ENCODE results near the gene LRIF1.
"Not testable (repeated sequence)": the region's sequence is repeated elsewhere in the genome, so short reads cannot be mapped to it uniquely, and the experiment has no call there.

The LRIF1 gene, protein sequence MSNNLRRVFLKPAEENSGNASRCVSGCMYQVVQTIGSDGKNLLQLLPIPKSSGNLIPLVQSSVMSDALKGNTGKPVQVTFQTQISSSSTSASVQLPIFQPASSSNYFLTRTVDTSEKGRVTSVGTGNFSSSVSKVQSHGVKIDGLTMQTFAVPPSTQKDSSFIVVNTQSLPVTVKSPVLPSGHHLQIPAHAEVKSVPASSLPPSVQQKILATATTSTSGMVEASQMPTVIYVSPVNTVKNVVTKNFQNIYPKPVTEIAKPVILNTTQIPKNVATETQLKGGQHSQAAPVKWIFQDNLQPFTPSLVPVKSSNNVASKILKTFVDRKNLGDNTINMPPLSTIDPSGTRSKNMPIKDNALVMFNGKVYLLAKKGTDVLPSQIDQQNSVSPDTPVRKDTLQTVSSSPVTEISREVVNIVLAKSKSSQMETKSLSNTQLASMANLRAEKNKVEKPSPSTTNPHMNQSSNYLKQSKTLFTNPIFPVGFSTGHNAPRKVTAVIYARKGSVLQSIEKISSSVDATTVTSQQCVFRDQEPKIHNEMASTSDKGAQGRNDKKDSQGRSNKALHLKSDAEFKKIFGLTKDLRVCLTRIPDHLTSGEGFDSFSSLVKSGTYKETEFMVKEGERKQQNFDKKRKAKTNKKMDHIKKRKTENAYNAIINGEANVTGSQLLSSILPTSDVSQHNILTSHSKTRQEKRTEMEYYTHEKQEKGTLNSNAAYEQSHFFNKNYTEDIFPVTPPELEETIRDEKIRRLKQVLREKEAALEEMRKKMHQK

DNA sequence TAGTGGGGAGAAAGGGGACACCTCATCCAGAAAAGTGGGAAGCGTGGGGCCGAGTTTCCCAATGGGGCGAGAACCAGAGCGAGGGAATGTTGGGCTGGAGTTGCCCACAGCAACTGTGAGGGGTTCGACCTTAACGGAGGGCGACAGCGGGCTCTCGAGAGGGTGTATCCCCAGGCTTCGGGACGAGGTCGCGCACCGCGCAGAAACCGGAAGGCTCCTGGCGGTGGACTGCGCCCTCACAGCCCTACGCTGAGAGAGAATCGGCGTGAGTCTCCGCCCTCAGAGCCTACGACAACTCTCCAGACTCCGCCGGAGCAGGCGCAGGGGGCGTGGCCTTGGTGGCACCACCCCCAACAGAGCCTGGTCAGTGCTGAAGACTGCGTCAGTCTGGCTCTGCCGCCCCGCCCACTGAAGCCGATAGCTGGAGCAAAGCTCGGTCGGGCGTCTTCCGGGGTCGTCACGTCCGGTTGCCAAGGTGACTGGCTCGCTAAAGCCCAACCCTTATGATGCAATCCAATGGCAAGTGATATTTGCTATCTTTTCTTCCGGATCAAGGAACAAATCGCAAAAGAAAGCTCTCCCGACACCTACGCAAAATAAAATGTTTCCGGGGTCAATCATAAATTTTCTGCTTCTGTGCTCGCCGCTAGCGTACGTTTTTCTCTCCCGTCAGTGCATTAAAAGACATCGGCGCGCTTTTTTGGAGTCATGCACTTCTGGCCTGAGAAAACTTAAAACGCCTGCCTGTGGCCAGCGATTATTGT, at the start of gene LRIF1:
LRIF1 (minus strand) TSS at position 232 of the 764 bp plus-strand sequence. CDS start 234 bp downstream, outside the sequence.
- peak; percentile 99 for DNase-seq

DNA sequence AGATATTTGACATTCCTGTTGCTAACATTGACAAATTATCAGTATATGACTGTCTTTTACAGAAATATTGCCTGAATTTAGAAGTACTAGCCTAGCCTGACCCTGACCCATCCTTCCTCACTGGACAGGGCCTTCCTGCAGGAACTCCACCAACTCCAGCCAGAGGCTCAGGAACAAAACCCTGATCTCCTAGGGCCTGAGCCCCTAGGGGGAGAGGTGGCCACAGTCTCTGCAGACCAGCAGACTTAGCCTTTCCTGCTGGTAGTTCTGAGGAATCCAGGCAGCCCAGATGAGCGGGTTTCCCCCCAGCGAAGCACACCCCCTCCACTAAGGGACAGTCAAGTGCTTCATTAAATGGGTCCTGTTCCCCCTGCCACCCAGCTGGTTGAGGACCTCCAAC, 44.3 kb upstream of the LRIF1 start:
- no peak for DNase-seq

DNA sequence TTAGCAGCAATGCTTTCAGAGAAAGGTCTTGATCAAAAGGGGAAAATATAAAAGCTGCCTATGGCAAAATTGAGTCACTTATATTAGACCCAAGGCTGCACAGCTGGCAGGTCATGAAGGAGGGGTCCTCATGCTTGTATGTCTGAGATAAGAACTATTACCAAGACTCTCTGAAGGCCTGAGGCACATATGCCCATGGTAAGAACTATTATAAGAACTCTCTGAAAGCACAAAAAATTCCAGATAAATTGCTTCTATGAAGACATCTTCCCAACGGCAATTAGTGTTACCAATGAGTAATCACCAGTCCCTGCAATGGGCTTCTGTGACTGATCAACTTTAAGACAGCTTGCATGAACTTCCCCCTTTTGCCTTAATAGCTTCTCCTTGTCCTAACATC, 42.8 kb upstream of the LRIF1 start:
- no peak for DNase-seq

DNA sequence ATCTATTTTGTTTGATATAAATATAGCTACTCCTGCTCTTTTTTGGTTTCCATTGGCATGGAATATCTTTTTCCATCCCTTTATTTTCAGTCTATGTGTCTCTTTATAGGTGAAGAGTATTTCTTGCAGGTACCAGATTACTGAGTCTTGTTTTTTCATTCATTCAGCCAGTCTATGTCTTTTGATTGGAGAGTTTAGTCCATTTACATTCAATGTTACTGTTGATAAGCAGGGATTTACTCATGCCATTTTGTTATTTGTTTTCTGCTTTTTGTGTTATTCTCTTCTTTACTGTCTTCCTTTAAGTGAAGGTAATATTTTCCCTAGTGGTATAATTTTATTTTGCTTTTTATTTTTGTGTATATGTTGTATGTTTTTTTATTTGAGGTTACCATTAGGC, 35.9 kb upstream of the LRIF1 start:
- DNase-seq: not testable (repeated sequence)

DNA sequence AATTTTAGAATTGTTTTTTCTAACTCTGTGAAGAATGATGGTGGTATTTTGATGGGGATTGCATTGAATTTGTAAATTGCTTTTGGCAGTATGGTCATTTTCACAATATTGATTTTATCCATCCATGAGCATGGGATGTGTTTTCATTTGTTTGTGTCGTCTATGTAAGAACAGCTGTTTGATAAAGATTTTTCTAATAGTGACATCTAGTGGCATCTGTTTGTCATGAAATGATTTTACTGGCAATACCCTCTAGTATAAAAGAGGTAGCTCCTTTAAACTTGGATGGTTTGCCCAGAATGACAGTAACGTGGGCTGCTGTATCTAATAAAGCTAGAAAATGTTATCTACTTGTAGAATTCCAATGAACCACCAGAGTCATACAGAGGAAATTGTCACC, 28.6 kb upstream of the LRIF1 start:
- DNase-seq: peak; percentile 23

DNA sequence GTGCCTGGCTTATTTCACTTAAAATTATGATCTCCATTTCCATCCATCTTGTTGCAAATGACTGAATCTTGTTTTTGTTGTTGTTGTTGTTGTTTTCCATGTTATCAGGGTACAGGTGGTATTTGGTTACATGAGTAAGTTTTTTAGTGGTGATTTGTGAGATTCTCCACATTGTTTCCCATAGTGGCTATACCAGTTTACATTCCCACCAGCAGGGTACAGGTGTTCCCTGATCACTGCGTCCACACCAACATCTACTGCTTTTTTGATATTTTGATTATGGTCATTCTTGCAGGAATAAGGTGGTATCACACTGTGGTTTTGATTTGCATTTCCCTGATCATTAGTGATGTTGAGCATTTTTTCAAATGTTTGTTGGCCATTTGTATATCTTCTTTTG, 27.6 kb upstream of the LRIF1 start:
- DNase-seq: not testable (repeated sequence)

DNA sequence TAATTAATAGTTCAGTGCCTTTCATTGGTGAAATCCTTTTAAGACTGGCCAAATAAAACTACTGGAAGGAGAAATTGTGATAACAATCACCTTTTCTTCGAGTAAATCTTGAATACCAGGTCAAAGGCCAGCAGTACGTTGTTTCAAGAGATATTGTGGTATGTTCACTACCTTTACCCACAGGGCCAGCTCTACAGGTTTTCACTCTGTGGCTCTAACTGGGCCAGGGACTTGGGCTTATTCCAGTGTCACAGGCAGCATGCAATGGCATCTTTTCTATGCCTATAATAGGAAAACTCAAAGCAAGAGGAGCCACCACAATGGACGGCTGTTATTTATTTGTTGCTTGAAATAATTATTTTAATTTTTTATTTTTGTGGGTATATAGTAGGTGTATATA, 26.8 kb upstream of the LRIF1 start:
- no peak for DNase-seq

DNA sequence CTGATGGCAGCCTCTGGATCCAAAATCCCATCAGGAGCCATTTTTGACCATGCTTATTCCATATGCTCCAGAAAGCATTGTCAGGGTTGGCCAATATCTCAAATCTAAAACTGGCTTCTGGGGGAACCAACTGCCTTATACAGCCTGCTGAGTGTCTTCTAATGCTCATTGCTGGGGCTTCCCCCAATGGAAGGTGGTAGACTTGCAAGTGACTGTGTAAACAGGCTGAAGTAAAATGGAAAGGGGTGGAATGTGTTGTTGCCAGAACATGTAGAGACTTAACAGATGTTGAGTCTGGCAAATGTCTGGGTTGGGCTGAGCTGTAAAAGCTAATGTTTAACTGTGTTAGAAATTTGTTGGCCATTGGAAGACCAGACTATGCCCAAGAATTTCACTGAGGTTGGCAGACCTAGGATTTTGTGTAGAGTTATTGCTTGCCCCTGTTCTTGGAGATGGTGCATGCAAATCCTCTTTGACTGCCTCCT, 22.7 kb upstream of the LRIF1 start:
- DNase-seq: no peak

DNA sequence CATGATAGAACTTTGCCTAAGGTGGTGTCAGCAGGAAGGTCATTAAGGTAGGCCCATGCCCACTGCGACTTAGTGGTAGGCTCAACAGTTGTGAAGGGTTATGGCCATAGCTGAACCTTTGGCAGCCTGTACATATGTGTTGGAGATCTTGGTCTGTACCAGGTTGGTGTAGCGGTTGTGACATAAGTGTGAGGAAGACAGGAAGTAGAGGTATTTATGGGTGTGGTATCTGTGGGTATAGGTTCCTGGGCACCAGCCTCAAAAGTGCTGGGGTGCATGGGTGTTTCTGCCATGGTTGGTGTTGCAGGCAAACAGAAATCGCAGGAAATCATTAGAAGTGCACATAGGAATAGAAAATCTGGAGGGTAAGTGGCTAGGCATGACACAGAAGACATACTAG, 18.6 kb upstream of the LRIF1 start:
- no peak for DNase-seq

DNA sequence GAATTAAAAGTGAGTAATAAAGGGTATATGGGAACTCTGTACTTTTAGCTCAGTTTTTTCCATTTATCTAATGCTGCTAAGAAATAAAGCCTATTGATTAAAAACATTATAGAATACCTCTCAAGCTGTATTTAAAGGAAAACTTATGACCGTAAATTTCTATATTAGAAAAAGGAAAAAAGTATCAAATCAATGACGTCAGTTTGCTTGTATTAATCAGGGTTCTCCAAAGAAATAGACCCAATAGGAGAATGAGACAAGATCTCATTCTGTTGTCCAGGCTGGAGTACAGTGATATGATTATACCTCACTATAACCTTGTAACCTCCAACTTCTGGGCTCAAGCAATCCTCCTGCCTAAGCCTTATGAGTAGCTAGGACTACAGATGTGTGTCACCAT, 15.4 kb upstream of the LRIF1 start:
- DNase-seq: no peak

DNA sequence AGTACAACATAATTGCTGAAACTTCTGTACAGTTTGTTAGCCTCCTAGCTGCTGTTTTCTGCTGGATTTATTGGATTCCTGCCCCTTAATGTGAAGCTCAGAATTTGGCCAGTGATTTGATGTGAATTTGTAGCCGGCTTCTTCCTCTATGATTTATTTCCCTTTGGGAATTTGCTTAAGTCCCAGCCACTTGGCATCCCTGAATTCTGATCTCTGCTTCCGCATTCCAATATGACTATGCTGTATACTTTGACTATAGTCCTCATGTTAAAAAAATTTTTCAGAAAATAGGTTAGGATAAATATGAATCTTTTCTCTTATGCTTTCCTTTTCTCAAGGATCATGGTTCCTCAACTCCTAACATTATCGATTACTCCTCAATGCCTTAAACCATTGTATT, 12.4 kb upstream of the LRIF1 start:
- no peak for DNase-seq

DNA sequence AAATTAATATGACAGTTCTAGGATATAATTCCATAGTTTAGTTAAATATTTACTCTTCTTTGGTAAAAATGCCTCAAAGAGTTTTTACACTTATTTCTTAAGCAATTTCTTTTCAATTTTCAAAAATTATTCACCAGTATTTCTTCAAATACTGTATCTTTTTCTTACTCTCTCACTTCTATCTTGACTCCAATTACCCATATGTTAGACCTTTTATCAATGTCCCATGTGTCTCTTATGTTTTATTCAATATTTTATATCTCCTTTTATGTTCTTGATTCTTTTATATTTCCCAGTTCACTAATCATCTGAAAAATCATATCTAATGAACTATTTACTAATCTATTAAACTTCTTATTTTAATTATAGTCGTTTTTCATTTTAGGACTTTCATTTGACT, 11.5 kb upstream of the LRIF1 start:
- DNase-seq: no peak

DNA sequence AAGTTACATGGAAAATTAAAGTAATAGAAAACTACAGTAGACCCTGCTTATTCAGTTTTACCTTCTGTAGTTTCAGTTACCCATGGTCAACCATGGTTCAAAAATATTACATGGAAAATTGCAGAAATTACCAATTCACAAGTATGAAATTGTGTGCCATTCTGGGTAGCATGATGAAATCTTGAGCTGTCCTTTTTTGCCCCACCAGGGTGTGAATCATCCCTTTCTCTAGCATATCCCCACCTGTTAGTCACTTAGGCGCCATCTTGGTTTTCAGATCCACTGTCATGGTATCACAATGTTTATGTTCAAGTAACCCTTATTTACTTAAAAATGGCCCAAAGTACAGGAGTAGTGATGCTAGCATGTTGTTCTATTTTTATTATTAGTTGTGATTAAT, 3.5 kb upstream of the LRIF1 start:
- no peak for DNase-seq

DNA sequence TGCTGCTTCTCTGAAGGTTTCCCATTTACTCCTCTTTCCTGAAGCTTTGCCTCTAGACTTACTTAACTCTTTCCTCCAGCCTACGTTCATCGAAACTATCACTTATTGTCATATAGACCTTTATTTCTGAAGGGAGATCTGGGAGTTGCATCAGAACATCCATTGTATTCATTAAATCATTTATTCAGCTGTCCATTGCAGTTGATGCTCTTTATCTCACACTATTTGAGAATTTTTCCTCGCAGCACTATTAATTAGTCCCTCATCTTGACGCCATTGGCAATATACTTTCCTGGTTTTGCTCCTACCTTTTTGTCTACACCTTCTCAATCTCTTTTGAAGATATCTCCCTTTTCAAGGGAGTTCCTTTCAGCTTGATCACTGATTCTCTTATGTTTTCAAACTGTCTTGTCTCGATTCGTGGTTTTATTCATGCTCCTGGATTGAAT, 757 bp upstream of the LRIF1 start:
- DNase-seq: no peak

DNA sequence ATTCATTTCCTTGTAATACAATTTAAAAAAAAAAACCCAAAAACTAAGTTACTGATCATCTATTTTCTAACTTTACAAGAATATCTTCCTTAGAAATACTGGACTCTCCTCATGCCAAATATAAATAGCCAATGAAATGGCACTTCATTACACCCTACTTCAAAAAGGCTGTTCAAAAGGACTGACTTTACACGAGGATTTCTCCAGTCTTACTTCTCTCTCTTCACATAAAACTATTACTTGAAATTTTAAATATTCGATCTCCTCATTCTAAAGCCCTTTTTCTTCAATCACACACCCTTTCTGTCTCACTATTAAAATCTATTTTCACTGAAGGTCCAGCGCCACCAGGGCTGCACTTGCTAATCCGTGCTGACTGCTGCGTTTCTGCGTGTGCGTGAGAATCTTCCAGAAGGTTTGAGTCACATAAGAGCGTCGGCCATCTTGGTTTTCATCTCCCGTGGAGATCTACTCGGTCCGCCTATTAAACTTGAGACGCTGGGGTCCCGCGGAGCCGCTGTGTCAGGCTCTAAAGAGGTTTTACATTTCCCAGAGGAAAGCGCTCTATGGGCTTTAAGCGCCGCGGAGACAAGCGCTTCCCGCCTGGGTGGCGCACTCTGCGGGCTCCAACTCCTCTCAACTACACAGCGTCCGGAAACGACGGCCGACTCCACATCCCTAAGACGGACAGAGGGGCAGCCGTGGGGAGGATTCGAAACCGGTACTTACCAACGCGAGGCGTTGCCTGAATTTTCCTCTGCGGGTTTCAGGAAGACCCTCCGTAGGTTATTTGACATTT, 631 bp downstream of the LRIF1 start:
- DNase-seq: peak; percentile 77

DNA sequence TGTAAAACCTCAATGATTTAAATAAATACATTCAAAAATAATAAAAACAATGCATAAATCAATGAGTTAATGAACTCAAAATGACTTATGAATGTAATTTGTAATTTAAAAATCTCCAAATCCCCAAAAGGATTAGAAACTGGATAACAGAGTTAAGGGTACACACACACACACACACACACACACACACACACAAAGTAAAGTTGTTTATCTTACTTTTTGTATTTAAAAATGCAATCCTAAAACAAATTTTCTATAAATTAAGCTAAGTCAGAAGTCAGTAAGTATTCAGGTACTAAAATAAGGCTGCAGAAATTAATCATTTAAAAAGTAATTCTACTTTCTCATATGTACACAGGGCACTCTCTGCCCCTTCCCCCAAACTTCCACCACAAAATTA, 1.8 kb downstream of the LRIF1 start:
- no peak for DNase-seq

DNA sequence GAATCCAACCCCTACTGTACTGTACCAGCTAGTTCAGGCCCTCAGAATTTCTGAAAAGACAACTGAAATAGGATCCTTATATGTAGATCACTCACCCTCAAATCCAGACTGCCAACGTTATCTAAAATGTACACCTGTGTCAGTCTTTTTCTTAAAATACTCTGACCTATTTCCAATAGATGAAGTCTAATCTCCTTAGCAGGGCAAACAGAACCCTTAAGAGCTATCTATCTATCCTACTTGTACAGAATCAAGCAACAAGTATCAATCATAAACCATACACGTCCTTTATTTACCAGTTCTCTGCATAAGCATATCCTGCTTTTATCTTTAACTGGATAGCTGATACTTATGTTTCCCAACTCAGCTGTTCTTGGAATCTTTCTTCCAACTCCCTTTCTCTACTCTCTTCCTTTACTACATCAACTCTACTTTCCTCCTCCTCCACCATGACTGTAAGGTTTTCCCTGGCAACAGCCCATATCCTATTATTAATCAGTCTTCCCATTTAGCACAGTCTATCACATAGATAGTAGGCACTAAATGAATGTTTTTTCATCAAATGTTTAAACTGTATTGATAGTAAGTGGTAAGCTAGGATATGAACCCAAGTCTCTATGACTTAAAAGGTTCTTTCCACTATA, 2.8 kb downstream of the LRIF1 start:
- DNase-seq: no peak

DNA sequence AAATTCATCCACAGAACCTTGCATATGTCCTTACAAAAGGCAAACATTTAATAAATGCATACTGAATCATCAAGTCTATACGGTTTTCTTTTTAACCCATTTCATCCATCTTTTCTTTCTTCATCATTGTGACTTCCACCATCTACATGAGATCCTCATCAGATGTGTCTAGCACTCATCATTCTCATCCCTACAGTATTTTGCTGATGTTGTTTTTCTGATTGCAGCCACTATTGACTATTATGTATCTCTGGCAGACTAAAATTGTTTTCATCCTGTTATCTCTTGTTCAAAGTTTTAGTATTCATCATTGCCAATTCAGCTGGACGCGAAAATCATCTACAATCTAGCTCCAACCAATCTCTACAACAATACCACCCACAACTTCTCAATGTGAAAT, 5.9 kb downstream of the LRIF1 start:
- DNase-seq: no peak

DNA sequence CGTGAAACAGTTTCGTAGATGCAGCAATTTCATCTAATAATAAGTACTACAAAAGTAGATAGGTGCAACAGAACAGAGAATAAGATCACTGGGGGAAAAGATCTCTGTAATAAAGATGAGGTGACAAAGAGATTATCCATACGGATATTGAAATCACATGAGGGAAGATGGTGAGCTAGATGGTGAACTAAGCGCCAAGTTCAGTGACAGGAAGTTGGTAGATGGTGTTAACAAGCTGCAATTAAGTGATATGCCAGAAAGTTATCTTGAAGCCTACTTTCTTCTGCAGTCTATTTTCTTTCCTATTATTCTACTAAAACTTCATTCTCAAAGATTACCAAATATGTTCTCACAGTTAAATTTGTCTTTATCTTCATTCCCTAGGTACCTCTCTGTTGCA, 7.1 kb downstream of the LRIF1 start:
- DNase-seq: no peak

DNA sequence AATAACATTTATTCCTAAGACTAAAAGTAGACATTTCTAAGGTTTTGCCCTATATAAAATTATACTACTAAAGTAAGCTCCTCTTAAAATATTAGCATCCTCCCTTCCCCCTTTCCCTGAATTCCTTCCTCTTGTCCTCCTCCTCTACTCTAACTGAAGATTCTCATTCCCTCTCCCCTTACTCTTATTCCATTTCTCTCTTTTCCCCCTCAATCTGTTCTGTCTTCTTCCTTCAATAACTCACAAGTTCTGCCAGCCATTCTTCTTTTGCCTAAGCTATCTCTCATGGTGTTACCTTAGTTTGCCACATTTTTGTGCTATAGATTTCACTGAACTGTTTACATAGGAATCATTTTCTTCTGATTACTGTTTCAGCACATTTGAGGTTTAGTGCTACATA, 10.7 kb downstream of the LRIF1 start:
- DNase-seq: no peak

DNA sequence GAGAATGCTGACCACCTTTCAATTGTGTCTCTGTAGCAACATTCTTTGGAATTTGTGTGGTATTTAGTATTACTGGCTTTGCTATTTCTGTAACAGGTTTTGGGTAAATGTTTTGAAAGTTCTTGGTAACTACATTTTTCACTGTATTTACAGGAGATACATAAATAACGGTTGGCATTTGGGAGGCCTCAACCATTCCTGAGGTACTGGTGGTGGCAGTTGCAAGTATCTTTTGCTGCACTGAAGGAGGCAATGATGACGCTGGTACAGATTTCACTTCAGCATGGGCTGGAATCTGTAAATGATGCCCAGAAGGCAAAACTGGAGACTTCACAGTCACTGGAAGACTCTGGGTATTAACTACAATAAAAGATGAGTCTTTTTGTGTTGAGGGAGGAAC, 11.7 kb downstream of the LRIF1 start:
- no peak for DNase-seq

DNA sequence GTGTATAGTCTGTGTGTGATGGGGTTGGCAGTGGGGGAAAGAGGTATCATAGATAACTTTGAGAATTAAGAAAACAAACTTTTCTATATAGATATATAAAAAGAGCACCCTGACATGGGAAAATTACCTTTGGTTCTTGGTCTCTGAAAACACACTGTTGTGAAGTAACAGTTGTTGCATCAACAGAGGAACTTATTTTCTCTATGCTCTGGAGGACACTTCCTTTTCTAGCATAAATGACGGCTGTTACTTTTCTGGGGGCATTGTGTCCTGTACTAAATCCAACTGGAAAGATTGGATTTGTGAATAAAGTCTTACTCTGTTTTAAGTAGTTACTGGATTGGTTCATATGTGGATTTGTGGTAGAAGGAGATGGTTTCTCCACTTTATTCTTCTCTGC, 12.6 kb downstream of the LRIF1 start:
- no peak for DNase-seq
